OCI-LY7 (cell line): ENCODE data around the gene ARHGAP6.

ENCODE experiments used
- EZH2phosphoT487 ChIP-seq: fragments of 200-600 bp; sonication (generic); IDR thresholded peaks from 2 replicates; pipeline ENCODE4 v1.6.1; 2018; ENCODE audit warnings: low read depth, borderline replicate concordance, mild to moderate bottlenecking, mixed run types, antibody characterized with exemption, low read length, moderate library complexity, mixed read lengths
- TF ChIP-seq, protein P1 (sequence below): fragments of 200-600 bp; sonication (generic); conservative IDR thresholded peaks from 2 replicates; pipeline ENCODE4 v1.5.1; 2014; ENCODE audit warnings: mild to moderate bottlenecking, antibody characterized with exemption, low read length, moderate library complexity, mixed read lengths

GRCh38 chrX:11666952-11667685, 1.4 kb upstream of the ARHGAP6 start:
- TF ChIP-seq, protein P1, sequence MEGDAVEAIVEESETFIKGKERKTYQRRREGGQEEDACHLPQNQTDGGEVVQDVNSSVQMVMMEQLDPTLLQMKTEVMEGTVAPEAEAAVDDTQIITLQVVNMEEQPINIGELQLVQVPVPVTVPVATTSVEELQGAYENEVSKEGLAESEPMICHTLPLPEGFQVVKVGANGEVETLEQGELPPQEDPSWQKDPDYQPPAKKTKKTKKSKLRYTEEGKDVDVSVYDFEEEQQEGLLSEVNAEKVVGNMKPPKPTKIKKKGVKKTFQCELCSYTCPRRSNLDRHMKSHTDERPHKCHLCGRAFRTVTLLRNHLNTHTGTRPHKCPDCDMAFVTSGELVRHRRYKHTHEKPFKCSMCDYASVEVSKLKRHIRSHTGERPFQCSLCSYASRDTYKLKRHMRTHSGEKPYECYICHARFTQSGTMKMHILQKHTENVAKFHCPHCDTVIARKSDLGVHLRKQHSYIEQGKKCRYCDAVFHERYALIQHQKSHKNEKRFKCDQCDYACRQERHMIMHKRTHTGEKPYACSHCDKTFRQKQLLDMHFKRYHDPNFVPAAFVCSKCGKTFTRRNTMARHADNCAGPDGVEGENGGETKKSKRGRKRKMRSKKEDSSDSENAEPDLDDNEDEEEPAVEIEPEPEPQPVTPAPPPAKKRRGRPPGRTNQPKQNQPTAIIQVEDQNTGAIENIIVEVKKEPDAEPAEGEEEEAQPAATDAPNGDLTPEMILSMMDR, result no peak
- no peak for TF ChIP-seq EZH2phosphoT487
